Measurements from ENCODE around the gene LRMDA.
"Not testable (repeated sequence)": the region's sequence is repeated elsewhere in the genome, so short reads cannot be mapped to it uniquely, and the experiment has no call there.

The LRMDA gene

GRCh38 chr10:76497666-76498065, 1066.2 kb downstream of the LRMDA start:
- DNase-seq, result no peak

GRCh38 chr10:76504823-76505222, 1073.4 kb downstream of the LRMDA start:
- DNase-seq, result no peak

GRCh38 chr10:76509446-76509845, 1078.0 kb downstream of the LRMDA start:
- DNase-seq, result no peak

DNA sequence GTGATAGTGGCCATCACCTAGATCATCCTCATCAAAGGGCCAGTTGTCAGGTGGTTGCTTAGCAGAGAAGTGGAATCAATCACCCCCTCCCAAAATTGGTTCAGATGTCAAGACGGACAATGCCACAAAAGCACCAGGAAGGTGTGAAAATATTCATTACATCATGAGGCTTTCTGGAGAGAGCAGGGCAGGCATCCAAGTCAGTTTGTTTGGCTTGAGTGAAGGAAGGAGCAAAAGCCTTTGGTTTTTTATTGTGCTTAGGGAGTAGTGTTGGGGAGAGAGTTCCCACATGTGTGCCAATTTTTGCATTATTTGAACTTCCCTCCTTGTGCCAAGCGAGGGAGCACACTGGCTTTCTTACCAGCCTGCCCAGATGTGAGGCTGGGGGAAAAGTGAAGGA, 1082.9 kb downstream of the LRMDA start:
- no peak for DNase-seq

GRCh38 chr10:76514869-76515268, 1083.4 kb downstream of the LRMDA start:
- DNase-seq, result no peak

DNA sequence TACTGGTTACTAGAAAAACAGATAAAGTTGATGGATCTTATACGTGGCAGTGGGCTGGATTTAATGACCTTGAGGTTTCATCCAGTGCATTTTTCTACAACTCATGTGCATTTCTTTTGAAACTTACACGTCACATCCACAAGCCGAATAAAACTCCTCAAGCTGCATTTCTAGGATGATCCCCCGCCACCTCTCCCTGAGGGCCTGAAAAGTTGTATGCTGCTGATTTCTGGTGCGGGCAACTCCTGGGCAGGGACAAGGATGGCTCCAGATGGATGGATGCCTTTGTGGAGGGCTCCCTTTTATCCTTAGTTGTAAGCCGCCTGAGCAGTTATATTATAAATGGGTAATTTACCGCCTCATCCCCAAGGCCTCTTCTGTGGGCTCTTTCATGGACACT, 1091.1 kb downstream of the LRMDA start:
- no peak for DNase-seq

GRCh38 chr10:76523246-76523645, 1091.8 kb downstream of the LRMDA start:
- no peak for DNase-seq

DNA sequence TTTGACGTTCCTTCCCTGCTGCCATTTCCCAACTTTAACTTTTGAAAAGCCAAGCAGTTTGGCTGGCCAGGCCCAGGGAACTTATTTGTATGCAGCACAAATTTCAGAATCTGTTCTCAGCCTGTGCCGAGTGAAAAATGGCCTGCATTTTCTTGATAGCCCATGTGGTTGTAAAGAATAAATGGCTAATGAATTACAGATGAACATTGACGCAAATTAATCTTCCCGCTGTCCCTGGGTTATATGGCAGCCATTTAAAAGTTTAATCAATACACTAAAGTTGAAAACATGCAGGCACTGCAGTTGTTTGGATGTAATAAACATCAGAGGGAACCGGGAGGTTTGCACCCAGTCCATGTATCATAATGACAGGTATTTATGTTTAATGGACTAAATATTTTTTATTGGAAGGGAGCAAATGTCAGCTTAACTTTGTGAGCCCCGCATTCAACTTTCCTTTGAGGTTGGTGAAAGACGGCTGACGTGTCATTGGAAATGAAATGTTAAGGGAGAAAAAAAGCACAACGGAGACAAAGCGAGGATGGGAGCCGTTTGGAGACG, 1092.4 kb downstream of the LRMDA start:
- no peak for DNase-seq

GRCh38 chr10:76526833-76527232, 1095.4 kb downstream of the LRMDA start:
- not testable (repeated sequence) for DNase-seq

DNA sequence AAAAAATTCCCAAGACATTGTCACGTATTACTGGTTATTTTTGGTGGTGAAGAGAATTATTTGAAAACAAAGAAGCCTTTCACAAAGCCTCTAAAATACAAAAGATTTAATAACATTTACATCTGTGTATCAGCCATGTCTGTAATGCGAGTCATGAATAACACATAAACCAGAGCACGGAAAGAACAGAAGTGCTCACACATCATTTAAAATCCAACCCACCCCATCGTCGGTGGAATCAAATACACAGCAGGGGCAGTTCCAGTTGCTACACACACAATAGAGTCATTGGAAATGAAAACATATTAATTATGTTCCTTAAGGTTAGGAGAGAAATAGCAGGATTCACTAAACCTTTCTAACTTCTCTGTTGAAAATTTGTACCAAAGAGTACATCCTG, 1108.9 kb downstream of the LRMDA start:
- no peak for DNase-seq

DNA sequence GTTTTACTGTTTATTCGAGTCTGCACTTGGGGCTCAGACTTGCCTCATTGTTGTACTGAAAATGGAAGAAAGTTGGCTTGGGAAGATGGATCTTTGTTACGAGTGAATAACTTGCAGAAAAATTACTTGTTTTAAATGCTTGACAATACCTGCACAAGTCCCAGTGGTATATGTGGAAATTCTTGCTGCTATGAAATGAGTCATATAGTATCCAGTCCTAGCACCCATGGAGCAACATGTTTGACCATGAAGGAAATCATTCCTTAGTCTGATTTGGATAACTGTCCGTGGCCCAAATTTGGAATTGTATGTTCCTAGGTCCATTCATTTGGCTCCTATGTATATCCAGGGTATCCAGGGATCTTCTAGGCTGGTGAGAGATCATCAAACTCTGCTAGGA, 1109.4 kb downstream of the LRMDA start:
- no peak for DNase-seq

DNA sequence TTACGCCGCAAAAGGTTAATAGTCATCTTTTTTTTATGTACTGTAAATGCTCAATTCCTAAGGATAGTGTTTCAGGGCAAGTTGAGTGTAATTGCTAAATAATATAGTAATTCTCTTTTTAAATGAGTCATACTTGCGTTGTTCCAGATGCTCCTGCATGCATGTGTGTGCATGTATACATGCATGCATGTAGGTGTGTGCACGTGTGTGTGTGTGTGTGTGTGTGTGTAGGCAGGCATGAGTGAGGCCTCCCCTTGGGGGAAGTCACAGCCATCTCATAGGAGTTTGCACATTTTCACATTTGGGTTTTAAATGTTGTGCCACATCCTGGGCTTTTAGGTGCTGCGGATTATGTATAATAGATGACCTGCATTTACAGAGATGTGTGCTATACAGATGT, 1110.4 kb downstream of the LRMDA start:
- DNase-seq, result no peak

- no peak for DNase-seq
Observed at GRCh38 chr10:76542307-76542930, 1111.0 kb downstream of the LRMDA start.

DNA sequence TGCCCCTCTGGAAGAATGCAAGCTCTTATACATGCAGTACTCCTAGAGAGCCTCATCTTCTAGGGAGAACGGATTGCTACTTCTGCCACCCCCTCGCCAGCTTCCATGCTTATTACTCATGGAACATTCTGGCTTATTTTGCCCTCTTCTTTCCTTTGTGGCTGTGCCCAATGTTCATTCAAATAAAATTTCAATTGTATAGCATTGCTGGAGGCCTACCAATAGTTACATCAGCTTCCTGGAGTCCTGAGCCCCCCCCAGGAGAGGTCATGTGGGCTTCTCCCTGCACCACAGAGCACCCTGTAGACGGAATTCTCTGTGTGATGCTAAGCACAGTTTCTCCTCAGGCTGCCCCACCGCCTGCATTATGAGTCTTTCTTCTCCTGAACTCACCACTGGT, 1112.2 kb downstream of the LRMDA start:
- no peak for DNase-seq

GRCh38 chr10:76544789-76545188, 1113.4 kb downstream of the LRMDA start:
- DNase-seq, result no peak

DNA sequence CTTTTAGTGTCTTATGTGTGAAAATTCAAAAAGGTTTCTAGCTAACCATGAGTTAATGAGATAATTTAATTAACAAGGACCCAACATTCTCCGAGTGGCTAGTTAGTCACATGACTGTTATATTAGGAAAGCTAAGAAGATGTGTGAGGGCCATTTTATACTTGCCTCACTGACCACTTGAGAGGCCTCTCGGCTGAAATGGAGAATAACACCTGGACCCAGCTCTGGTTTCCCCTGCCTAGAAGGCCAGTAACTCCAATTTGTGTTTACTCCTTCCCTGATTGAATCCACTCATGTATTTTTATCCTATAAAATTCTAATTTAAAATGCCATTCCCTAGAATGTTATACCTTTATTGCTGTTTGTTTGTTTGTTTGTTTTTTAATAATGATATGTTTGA, 1115.0 kb downstream of the LRMDA start:
- no peak for DNase-seq

GRCh38 chr10:76547352-76547972, 1116.0 kb downstream of the LRMDA start:
- peak; percentile 50 for DNase-seq

GRCh38 chr10:76548716-76549115, 1117.3 kb downstream of the LRMDA start:
- no peak for DNase-seq

DNA sequence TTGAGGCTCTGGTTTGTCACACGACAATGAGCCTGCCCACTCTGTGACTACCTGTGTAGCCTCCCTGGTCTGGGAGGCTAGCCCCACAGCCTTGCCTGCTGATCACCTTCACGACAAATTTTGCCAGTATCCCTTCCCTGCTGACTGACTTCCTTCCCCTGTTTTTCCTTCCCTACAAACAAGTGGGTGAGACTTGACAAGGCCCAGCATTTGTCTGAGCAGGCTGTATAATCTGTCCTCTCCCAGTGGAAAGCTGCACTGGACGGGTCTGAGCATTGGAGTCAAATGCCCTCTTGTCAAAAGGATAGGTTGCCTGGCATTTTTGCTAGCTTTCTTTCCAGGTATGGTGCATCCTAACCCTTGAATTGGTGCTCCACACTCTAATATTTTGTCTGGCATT, 1117.7 kb downstream of the LRMDA start:
- no peak for DNase-seq

DNA sequence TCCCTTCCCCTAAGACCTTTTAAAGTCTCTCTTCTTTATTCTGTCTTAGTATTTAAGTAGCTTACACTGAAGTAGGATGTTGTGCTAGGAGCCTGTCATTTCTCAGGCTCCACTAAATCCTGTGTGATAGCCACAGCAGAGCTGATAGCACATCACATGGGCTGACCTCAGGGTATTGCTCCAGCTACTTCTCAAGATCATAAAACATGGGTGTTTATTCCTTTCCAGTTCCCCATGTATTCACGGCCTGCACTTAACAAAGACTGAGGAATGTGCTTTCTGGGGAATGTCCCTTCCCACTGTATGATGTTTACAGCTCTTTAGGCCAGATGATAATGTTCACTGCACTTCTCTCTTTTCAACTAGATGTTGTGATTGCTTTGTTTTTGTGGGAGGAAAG, 1119.4 kb downstream of the LRMDA start:
- no peak for DNase-seq

DNA sequence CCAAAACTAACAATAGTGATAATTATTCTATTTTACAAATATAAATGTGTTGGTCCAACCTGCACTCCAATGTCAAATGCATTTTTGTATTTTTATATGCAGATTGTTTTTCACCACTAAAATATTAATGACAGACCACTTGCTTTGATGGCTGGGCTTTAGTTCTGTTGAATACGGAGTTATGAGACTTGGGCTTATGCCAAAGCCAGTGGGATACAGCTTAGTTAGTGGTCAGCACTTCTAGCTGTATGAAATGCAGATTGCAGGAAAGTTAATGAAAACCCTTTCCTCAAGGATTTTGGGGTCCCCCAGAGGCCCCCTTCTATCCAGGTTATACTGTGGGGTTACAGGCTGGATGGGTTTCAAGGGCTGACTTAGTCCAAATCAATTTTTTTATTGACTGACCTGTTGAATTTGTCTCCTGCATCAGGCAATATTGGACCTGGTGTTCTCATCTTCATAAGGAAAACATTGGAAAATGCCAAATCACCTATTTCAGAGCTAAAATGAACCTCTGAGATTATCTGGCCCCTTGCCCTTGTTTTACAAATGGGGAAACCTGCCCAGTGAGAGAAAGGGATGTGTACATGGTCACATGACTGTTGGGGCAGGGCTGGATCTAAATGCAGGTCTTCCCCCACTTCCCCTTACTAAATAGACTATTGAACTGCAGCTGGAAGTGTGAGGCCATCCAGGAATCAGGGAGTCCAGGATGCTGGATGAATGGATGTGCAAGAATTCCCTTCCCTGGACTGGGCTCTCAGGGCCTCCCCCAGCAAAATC, 1120.9 kb downstream of the LRMDA start:
- no peak for DNase-seq

DNA sequence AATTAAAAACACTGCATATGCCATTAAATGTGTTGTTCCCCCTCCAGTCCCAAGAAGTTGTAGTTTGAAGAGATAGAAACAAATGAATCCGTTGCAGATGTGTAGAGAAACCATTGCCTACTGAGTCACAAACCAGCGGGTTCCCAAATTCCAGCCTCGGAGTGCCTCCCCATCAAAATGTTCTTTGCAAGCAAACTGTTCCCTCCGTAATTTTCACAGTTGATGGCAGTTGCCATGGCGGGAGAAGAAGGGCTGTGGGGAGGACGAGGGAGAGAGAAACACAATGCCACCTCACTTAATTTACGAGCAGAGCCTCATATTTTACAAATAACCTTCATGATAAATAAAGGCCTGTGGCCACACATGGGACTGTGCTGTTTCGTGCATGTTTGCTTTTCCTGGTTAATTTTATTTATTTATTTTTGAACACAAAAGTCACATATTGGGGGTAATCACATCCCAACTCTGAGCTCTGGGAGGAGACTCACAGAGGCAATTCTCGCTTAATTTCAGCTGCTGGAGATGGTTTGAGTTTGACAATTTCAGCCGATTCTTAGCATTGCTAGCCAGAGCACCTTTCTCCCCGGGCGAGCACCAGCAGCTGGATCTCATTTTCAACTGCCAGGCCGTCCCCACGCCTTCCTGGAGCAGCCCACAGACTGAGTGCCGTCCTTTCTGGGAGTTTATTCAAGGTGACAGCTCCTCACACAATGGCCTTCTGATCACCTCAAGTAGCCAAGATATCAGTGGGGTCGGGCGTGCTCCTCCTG, 1122.0 kb downstream of the LRMDA start:
- no peak for DNase-seq

DNA sequence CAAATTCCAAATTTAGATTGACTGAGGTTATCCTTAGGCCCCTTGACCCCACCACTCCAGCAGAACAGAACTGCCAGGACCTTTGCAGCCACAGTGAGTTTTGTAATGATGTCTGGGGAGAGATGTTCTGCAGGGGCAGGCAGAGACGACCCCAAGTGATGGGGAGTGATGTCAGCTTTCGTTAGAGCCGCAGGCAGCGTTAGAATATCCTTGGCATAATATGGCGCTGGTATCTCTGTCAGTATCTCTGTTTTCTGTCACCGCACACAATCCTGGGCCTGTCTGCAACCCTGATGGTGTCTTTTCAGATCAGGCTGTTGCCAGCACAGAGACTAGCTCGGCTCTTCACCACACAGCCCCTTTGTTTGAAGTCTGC, 1122.6 kb downstream of the LRMDA start:
- DNase-seq, result no peak

Data from NCI-H2081 treated with DMSO at 0.1 percent for 48 hours (cell line).